ENCODE measurements around the gene ZNF407.

ZNF407 gene

GRCh38 chr18:74981476-74981875 is 383.8 kb downstream of the ZNF407 start:
- no peak for DNase-seq

- DNase-seq, result no peak
Measured at GRCh38 chr18:74982946-74983635, 385.4 kb downstream of the ZNF407 start.

- DNase-seq, result no peak
Measured at GRCh38 chr18:74989134-74989533, 391.5 kb downstream of the ZNF407 start.

- DNase-seq, result no peak
Measured at GRCh38 chr18:74990563-74991081, 393.0 kb downstream of the ZNF407 start.

GRCh38 chr18:74994502-74995418 is 397.1 kb downstream of the ZNF407 start:
- peak; percentile 23 for DNase-seq

GRCh38 chr18:74995419-74995736 is 397.7 kb downstream of the ZNF407 start:
- DNase-seq, result no peak

- no peak for DNase-seq
Measured at GRCh38 chr18:74996055-74996454, 398.4 kb downstream of the ZNF407 start.

- DNase-seq, result no peak
Measured at GRCh38 chr18:74996996-74997395, 399.3 kb downstream of the ZNF407 start.

- DNase-seq, result no peak
Measured at GRCh38 chr18:75000920-75001319, 403.2 kb downstream of the ZNF407 start.

GRCh38 chr18:75003039-75003438 is 405.4 kb downstream of the ZNF407 start:
- DNase-seq, result no peak

GRCh38 chr18:75003764-75004690 is 406.4 kb downstream of the ZNF407 start:
- no peak for DNase-seq

GRCh38 chr18:75005626-75006025 is 408.0 kb downstream of the ZNF407 start:
- no peak for DNase-seq

GRCh38 chr18:75008186-75008585 is 410.5 kb downstream of the ZNF407 start:
- no peak for DNase-seq

- no peak for DNase-seq
Measured at GRCh38 chr18:75009296-75009695, 411.6 kb downstream of the ZNF407 start.

GRCh38 chr18:75009878-75010277 is 412.2 kb downstream of the ZNF407 start:
- DNase-seq, result no peak

GRCh38 chr18:75010278-75010677 is 412.6 kb downstream of the ZNF407 start:
- DNase-seq, result no peak

- no peak for DNase-seq
Measured at GRCh38 chr18:75010689-75011088, 413.0 kb downstream of the ZNF407 start.

- no peak for DNase-seq
Measured at GRCh38 chr18:75016025-75016717, 418.5 kb downstream of the ZNF407 start.

GRCh38 chr18:75023473-75023872 is 425.8 kb downstream of the ZNF407 start:
- DNase-seq, result no peak

- no peak for DNase-seq
Measured at GRCh38 chr18:75024871-75025270, 427.2 kb downstream of the ZNF407 start.

- DNase-seq, result no peak
Measured at GRCh38 chr18:75025573-75025972, 427.9 kb downstream of the ZNF407 start.

- peak; percentile 63 for DNase-seq
Measured at GRCh38 chr18:75029481-75029880, 431.8 kb downstream of the ZNF407 start.

All from CD4-positive, alpha-beta T cell treated with Interleukin-17A for 4 hours (primary cell).